Measurements from ENCODE around the gene CERT1.
A peak's percentile ranks its signal among the peaks of the same experiment; 100 is the strongest.
"Not testable (repeated sequence)": the region's sequence is repeated elsewhere in the genome, so short reads cannot be mapped to it uniquely, and the experiment has no call there.

CERT1 gene

GRCh38 chr5:75340714-75341478 is 170.5 kb downstream of the CERT1 start:
- DNase-seq = no peak

GRCh38 chr5:75338408-75338807 is 173.0 kb downstream of the CERT1 start:
- no peak for DNase-seq

GRCh38 chr5:75337366-75338021 is 173.9 kb downstream of the CERT1 start:
- DNase-seq = no peak

DNA sequence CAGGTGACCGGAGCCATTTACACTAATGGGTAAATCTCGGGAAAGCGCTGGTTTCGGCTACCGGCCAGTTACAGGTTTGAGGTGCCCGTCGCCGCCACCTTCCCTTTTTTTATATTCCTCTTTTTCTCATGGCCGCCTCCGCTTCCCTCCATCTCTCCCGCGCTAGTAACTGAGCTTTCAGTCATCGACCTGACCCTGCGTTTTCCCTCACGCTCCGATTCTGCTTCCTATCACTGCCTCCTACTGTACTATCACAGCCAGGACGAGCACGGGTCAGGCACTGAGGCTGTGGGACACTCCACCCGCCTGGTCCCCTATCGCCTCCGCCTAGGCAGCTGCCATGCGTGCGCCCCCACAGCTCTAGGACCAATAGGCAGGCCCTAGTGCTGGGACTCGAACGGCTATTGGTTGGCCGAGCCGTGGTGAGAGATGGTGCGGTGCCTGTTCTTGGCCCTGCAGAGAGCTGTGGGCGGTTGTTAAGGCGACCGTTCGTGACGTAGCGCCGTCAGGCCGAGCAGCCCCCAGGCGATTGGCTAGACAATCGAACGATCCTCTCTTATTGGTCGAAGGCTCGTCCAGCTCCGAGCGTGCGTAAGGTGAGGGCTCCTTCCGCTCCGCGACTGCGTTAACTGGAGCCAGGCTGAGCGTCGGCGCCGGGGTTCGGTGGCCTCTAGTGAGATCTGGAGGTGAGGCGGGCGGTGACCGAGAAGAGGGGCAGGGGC is 174.7 kb downstream of the CERT1 start, which contains the start of gene HMGCR:
TSS of gene HMGCR (plus strand) at position 606 of the 722 bp plus-strand sequence. CDS start 5,386 bp downstream, outside the sequence.
- DNase-seq = peak; percentile 99

DNA sequence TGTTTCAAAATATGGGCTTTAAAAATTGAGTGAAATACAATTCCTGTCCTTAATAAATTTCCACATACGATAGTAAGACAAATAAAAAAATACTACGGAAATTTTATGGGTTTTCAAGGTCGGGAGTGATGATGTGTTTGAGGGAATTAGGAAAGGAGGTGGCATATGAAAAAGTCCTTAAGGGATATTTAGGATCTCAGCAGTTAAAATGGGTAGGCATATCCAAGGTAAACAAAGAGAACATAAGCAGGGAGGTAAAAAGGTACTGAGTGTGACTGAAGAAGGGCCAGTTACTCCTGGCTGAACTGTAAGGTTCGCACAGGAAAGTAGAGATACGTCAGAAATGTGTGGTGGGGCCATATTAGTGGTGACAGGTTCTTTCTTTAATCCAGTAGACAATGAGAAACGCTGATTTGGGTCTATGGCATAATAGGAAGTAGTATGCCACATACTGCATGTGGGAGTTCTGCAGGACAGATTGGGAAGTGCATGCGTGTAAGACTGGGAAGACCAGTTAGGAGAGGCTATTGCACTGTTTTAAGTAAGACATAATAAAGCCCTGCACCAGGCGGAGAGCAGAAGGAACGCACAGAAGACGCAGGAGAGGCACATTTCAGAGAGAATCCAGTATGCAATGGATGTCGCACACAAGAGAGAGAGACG is 175.3 kb downstream of the CERT1 start:
- peak; percentile 49 for DNase-seq

- DNase-seq = no peak
These were observed 175.9 kb downstream of the CERT1 start for GRCh38 chr5:75335486-75335885.

DNA sequence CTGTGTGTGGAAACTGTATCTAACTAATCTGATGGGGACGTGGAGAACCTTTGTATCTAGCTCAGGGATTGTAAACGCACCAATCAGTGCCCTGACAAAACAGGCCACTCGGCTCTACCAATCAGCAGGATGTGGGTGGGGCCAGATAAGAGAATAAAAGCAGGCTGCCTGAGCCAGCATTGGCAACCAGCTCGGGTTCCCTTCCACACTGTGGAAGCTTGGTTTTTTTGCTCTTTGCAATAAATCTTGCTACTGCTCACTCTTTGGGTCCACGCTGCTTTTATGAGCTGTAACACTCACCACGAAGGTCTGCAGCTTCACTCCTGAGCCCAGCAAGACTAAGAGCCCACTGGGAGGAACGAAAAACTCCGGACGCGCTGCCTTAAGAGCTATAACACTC is 177.0 kb downstream of the CERT1 start:
- DNase-seq = not testable (repeated sequence)

GRCh38 chr5:75333759-75334158 is 177.7 kb downstream of the CERT1 start:
- DNase-seq = not testable (repeated sequence)

- no peak for DNase-seq
These were observed 180.0 kb downstream of the CERT1 start for GRCh38 chr5:75331095-75332090.

- no peak for DNase-seq
These were observed 181.0 kb downstream of the CERT1 start for GRCh38 chr5:75330404-75330803.
